IPS DF 4.7 (cell line): ENCODE measurements around the gene TBC1D1.

Experiments
- DNase-seq: peaks from one replicate; pipeline ENCODE4 v3.0.0-alpha.2; 2013; ENCODE audit warnings: low spot score; ENCODE audit errors: extremely low read depth

Gene TBC1D1

DNA sequence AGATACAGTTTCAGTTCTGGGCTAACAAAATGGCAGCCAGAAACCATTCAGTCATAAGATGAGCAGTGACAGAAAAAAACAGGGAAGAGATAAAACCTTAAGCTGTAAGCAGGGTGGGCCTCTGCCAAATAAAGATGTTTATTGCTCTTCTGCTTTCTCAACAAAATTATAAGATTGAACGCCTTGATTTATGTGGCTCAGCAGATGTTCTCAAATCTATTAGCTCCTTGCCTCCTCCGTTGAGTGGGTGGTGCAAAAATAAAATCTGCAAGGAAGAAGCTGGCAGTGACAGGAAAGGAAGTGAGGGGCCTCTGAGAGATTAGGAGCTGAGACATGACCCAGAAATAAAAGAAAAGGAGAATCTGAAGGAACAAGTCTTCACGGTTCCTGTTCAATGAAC lies 275.9 kb downstream of the TBC1D1 start:
- DNase-seq, result no peak

DNA sequence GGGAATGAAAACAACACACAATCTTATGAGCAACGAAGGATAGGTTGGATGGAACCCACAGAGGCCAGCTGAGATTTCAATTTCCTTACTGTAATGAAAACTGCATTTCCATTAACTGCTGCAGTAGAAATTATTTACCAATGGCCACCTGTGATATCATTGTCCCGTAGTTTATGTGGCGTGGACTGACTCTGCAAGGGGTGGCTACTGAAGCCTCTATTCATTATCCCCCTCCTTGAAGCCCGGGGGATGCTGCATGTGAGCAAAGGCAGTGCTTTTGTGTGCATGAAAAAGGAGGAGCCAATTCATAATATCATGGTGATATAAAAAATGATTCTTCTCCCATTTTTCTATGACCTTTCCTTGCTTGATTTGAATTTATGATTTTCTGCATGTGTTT lies 277.1 kb downstream of the TBC1D1 start:
- DNase-seq, result no peak

DNA sequence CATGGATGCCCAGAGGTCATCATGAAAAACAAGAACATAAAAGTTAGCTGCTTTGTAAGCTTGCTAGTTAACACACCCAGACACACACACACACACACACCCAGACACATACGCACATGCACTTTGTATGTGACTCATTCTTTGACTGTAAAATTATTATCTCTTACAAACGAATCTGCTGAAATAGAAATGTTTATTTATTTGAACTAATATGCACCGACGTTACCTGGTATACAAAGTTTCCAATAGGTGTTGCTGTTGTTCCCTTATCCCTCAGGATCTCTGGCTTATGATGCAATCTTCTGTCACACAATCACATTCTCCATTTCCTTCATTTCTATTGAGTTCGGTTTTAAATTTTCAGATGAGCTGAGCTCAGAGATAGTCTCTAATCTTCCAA lies 278.6 kb downstream of the TBC1D1 start:
- DNase-seq, result no peak

DNA sequence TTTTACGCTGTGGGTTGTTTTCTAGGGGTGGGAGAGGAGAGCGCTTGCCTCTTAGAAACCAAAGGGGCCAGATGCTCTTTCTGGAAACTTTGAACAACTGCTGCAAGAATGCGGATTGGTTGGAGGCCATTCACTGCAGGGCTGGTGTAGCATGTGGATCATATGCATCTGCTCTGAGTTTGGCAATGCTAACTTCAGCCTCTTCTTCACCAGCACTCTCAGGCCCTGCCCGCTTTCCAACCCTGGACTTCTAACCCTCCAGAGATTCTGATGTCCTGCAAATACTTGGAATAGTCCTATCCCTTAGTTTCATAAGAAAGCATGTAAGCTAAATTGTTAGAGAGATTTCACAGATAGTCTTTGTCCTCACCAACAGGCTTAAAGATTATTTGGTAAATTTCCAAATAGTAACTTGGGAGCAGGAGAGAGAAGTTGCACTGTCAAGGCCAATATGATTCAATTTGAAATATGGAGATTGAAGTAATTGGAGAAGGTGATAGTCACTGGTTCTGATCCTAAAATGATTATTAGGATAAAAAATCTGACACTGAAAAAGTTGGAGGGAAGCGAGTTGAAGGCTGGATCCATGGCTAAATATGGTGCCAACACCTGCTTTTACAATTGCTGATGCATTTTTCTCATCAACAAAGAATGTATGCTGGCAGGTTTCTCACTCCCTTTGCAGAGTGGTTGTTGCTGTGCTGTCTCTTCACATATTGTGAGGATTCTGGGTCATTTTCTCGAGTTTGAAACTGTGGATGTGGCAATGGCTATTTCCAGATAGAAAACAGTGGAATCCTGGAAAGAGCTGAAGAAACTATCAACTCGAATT lies 279.7 kb downstream of the TBC1D1 start:
- DNase-seq, result no peak

DNA sequence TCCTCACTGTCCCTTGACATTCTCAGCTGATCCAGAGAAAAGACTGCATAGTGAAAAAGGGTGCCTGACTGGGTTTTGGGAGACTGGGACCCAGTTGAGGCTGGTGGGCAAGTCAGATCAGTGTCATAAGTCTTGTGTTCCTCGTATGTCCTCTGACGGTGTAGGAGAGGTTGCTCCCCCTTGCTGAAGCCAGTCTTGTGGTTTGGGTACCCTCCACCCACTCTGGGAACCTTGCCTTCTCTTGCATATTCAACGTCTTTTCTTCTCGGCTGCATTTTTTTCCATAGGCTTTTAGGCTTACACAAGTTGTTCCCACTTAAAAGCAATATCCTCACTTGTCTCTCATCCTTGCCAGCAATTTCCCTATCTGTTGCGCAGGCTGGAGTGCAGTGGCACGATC lies 281.2 kb downstream of the TBC1D1 start:
- no peak for DNase-seq

DNA sequence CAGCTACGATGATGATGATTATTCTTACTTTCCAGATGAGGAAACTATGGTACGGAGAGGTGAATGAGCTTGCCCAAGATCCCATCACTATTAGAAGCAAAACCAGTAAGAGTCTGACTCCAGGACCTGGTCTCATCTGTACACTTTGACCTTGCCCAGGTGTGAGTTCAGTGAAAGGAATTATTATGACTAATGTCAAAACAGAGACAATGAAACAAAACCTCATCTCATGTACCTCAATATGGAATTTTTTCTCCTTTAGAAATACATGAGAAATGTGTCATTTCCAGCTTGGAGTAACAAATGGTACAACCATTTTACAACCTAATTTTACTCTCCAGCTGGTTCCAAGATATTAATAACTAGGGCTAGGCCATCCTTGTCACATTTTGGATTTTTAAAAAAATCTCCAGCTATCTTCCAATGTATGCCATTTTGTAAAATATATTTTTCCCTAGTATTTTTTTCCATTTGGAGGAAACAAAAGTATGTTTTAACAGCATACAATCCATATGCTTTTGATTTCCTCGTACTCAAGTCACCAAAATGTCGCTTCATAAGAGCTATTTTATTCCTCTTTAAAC lies 283.1 kb downstream of the TBC1D1 start:
- DNase-seq, result no peak

DNA sequence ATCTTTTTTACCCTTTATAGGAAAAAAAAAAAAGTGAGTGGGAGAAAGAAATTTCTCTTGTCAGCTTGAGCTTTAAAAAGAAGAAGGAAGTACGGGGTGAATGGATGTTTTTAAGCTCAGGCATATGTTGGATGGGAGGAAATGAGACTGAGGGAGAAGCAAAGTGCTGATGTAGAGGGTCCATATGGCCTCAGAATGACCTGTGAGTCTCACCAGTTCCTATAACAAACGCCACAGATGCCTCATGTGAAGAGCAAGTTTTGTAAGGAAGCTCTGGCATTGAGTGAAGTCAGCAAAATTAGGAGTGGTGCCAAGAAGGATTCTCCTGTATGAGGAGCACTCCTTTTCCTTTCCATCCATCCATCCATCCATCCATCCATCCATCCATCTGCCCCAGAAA lies 283.9 kb downstream of the TBC1D1 start:
- no peak for DNase-seq

DNA sequence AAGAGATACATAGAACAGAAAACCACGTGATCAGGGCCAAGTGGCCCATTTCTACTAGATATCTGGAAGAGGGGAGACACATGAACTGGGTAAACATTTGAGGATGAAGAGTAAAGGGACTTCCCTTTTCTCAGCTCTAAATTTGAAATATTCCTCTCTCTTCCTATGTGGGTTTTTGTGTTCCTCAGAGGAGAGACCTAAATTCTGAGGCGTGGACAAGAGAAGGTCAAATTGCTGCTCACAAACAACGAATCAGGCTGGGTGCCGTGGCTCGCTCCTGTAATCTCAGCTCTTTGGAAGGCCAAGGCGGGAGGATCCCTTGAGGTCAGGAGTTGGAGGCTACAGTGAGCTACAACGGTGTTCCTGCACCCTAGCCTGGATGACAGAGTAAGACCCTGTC lies 285.3 kb downstream of the TBC1D1 start:
- no peak for DNase-seq

DNA sequence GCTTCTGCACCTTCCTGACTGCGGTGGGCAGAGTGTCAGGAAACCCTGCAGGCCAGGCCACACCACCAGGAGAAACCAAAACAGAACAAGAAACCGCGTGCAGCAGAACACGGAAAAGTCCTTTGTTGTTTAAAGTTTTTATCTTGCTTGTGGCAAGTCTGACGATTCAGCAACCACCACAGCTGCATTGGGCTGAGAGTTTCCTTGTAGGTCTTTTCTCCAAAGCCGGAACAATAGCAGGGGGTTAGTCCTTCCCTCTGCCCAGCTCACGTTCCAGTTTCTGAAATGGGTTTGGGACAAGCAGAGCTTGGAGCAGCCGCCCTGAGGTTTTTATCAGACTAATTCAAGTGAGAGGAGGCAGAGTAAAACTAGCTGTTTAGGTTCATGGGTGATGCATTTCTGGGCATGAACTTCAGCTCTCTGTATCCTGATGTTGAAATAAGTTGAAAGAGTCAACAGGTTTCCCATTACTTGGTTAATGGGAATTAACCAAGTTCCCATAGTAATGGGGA lies 286.2 kb downstream of the TBC1D1 start:
- DNase-seq, result no peak

DNA sequence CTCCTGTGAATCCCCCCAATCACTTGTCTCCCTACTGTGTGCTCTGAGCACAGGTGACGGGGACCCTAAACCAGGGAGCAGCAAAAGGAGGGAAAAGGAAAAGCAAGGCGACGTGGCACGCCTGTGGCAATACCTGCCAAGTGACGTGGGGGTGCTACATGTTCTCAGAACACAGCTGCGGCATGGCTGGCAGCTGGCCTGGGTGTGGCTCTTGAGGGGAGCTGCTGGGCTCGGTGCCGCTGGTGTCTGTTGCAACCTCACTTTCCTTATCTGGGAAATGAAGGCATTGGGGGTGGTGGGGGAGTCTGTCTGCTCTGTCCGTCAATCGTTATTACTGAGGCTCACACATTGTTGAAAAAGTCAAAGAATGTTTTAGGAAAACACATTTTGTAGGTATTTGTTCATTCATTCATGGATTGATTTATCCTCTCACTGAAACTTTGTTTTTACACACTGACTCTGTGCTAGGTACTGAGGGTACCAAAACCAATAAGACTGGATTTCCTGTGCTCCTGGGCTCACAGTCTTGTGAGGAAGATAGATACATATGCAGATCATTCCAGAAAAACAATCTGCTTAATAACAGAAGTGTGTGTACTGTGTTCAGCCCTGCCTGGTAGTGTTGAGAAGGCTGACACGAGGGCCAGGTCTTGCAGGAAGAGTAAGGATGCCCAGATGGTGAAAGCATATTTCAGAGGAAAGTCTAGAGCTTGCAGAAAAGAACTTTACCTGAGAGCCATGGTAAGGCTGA lies 286.9 kb downstream of the TBC1D1 start:
- DNase-seq, result no peak

DNA sequence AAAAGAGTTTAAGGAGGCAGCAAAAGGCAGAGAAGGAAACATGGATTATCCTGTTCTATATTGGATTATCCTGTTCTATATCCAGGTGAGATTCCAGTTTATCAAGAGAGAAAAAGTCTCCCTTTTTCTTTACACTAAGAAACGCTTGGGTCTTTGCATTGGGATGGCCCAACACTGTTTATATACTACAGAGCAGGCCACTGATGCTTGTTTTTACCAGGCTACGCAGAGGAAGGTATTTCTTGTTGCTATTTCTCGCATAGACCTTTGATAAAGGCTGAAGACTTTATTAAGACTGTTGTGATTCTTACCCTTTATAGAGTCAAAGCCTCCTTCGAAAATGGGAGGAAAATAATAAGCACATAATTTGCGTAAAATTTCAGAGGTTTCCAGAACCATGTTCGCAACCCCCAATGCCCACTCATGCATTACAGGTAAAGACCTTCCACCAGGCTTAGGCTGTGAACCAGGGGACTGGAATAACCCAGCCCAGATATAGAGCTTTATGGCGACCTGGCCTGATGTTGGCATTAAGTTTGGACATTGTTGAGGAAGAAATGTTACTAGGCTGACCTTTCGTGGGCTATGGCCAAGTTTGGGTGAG lies 287.6 kb downstream of the TBC1D1 start:
- no peak for DNase-seq

DNA sequence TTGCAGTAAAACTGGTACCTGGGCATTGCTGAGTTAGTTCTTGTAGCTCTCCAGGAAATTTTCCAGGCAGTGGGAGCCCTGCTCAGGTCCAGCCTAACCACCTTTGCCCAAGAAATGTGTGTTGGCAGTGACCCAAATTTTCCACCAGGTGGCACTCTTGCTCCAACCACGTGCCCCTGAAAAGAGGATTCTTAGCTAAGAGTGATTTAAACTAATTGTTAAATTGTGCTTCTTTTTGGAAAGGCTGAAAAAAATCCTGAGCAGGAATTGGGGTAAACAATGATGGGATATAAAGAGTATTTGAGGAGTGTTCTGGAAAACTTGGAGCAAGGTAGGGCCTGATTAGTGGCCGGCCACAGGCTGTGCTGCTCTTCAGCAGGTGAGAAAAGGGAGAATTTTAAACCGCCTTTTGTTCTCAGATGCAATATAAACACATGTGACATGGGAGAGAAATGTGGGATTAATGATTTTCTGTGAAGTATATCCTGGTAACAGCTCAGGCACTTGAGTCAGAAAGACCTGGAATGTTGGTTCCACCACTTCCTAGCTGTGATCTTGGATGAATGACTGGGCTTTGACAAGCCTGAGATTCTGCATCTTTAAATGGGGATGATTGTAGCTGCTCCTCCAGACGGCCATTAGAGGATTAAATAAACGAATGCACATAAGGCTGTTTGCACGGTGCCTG lies 288.9 kb downstream of the TBC1D1 start:
- DNase-seq, result peak; percentile 71

DNA sequence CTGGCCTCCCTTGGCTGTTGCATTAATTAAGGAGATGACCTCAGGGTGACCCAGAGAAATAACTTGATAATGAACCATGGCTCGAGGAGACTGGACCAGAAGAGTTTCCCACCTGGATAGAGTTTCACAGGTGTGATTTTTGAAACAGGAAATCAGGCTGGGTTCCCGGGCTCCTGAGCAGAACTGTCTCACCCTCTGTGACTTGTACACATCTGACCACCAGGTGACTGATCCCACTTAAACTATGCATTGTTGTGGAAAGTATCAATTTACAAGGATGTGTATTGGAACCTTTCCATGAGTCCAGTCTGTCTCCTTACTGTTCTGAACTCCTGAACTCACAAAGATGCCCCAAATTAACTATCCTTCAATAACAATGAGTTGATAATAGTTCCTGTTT lies 289.6 kb downstream of the TBC1D1 start:
- no peak for DNase-seq

DNA sequence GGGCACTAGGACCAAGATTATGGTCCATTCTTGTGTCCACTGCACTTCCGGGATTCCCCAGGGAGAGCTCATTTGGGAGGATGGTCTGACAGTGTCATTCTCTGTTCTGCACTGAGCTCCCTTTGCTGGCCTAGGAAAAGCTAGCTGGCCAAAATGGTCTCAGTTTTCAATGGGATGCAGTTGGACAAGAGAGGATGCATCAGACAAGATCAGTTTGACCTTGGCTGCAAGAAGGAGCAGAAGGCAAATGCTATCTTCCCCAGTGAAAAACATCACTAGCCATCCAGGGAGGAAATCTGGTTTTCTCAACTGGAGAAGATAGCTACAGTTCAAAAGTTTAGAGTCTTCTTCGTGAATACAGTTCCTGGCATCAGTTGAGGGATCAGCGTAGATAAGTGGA lies 290.4 kb downstream of the TBC1D1 start:
- DNase-seq, result no peak

DNA sequence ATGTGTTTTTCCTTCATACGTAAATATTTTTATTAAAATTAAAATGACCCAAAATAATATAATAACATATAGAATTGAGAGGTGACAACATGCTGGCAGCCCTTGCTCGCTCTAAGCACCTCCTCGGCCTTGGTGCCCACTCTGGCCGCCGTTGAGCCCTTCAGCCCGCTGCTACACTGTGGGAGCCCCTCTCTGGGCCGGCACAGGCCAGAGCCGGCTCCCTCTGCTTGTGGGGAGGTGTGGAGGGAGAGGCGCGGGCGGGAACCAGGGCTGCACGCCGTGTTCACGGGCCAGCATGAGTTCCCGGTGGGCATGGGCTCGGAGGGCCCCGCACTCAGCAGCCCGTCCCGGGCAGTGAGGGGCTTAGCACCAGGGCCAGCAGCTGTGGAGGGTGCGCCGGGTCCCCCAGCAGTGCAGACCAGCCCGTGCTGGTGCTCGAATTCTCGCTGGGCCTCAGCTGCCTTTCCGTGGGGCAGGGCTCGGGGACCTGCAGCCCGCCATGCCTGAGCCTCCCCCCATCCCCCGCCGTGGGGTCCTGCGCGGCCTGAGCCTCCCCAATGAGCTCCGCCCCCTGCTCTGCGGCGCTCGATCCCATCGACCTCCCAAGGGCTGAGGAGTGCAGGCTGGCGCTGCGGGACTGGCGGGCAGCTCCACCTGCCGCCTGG lies 291.6 kb downstream of the TBC1D1 start:
- no peak for DNase-seq

DNA sequence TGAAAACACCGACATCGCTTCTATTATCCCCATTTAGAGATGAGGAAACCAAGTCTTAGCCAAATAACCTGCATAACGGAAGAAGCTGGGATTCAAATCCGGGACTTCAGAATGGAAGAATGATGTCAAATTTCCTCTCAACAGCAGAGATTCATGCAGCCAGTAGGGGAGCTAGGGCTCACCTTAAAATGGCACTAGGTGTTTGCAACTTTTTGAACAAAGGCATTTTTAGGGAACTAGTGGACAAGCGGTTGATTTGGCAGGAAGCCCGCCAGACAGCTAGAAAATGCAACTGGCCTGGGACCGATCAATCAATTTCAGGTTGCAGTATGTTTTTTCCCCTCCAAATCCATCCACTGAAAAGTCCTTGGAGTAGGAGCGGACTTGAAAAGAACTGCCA lies 293.5 kb downstream of the TBC1D1 start:
- DNase-seq, result no peak

DNA sequence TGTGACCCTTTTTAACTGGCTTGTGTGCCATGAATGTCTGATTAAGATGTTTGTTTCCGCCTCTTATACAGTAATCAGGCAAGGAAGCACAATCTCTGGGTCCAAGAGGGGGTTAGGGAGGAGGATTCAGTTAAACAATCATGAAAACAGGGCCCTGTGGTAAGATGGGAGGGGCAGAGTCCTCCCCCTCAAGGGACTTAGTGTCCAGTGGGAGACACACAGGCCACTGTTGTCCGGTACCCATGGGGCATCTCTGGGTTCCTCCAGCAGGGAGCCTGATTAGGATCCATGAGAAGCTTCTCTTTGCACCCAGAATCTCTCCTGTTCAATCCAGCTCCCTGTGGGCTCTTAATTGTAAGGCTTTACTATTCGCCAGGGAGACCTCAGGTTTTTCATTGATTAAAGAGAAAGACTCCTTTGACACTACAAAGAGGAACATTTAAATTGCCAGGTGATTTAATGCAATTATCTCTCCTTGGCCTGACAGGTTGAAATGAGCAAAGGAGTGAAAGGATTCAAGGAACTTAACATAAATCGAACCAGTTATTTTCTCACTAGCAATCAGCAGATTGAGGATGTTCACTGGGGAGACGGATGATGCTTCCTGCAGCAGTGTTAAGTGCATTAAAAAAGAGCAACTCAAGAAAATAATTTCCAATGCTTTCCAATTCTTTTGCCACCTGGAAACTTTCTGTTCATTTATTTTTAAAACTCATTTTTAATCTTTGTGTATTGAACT lies 294.7 kb downstream of the TBC1D1 start:
- DNase-seq, result no peak

DNA sequence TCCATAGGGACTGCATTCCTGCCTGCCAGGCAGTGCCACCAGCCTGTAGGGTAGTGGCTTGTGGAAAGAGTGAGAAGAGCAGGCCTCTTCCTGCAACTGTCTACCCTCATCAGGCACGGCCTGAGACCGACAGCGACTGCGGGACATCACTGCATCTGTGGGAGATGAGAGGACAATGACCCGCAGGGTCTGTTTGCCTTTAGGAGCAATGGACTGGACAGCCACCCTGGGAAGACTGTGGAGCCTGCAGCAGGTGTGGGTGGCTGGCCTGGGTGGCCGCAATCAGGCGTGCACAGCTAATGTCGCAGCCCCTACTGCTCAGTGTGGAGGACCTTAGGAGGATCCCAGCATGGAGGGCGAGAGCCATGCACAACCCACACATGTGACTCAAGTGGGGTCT lies 297.3 kb downstream of the TBC1D1 start:
- no peak for DNase-seq

DNA sequence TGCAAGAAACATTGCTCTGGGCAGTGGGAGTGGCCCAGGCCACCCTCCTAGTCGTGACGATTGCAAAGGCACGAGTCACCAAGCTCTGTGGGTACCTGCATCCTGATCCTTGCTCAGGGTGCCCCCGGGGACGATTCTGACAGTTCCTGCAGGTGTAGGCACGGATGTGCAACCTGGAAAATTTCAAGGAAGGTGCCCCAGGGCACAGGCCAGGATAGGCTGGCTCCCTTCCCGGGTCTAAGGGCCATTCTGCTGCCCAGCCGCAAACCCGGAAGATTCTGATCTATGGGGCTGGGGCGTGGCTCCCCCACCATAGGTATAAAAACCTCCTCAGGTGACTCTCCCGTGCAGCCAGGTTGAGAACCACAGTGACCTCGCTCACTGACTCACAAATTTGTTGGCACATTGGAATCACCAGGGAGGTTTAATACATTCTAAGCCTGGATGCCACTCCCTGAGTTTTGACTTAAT lies 297.8 kb downstream of the TBC1D1 start:
- no peak for DNase-seq
